Duodenal mucosa (tissue), 2 donors: ENCODE measurements around the gene VAV2.
A peak's percentile ranks its signal among the peaks of the same experiment; 100 is the strongest.

ENCODE experiments used
- H3K27ac ChIP-seq: one replicate; pipeline ENCODE4 v1.7.0; 2013; ENCODE audit warnings: low read depth, low read length
- H3K27me3 ChIP-seq, 2 donors: one replicate each; pipeline ENCODE4 v1.7.0; 2013; ENCODE audit warnings: low read length in 2 of 2, control low read depth in 1 of 2; ENCODE audit not compliant: insufficient read depth in 2 of 2, control insufficient read depth in 1 of 2
- H3K36me3 ChIP-seq, 2 donors: one replicate each; pipeline ENCODE4 v1.7.0; 2013; ENCODE audit warnings: low read length in 2 of 2, control low read depth in 1 of 2; ENCODE audit not compliant: insufficient read depth in 2 of 2, control insufficient read depth in 1 of 2
- H3K4me1 ChIP-seq, 2 donors: one replicate each; pipeline ENCODE4 v1.7.0; 2013; ENCODE audit warnings: low read length in 2 of 2, control low read depth in 1 of 2; ENCODE audit not compliant: insufficient read depth in 2 of 2, control insufficient read depth in 1 of 2
- H3K4me3 ChIP-seq, 2 donors: one replicate each; pipeline ENCODE4 v1.7.0; 2013; ENCODE audit warnings: low read length in 2 of 2, low read depth in 1 of 2
- H3K9ac ChIP-seq, 2 donors: one replicate each; pipeline ENCODE4 v1.7.0; 2013; ENCODE audit warnings: low read length in 2 of 2, low read depth in 1 of 2
- H3K9me3 ChIP-seq, 2 donors: one replicate each; pipeline ENCODE4 v1.7.0; 2013; ENCODE audit warnings: low read length in 2 of 2, control low read depth in 1 of 2; ENCODE audit not compliant: control insufficient read depth in 1 of 2

VAV2 gene

DNA sequence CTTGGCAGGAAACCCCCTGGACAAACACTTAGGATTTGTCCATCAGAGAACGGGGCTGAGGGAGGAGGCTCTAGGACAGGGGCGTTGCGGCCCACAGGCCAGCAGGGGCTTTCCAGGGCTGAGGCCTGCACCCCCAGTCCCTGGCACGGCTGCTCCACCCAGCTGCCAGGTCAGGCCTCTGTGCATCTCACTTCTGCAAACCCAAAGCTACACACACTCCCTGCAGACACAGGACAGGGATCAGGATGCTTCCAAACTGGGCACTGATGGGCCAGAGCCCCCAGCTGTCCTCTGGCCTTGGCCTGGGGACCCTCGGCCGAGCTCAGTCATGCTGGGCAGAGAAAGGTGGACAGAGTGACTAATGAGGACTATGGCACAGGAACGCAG lies 147.7 kb downstream of the VAV2 start:
- Histone ChIP-seq H3K36me3 (peaks cover 0 to 4% of the 10 kb centered on the region in 2 donors), H3K4me1 (peaks cover 6 to 29% of the 10 kb centered on the region in 2 donors), H3K9me3 (no peaks in the 10 kb centered on the region), H3K9ac (no peak overlapping the region), H3K4me3 (no peak overlapping the region), H3K27me3 (no peaks in the 10 kb centered on the region), H3K27ac (peak overlapping the region; percentile 11)

DNA sequence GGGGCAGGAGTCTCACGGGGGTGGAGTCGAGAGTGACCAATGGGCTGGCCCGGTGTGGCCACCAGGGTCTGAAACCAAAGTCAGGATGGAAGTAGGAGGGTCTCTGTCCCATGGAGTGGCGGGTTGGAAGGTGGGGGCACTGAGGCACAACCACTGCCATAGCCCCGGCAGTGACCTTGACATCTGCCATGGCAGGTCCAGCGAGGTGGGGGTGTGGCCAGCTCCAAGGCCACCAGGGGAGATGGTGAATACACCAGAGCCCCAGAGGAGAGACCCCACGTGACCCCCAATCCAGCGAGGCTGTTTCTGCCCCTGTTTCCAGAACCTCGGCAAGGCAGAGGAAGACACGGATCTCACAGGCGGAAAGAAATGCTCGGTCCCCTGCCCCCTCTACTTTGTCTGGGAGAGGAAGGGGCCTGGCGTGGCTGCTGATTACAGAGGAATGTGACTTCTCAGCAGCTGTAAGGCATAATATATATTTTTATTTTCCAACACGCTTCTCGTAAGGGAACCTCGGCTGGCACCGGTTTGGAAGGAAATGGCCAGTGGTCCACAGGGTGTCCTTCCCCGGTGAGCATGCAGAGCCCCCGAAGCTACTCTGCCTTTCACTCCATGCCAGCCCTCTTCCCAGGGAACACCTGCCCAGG lies 148.2 kb downstream of the VAV2 start:
- Histone ChIP-seq H3K36me3 (peaks cover 0 to 2% of the 10 kb centered on the region in 2 donors), H3K27me3 (no peaks in the 10 kb centered on the region), H3K9me3 (no peaks in the 10 kb centered on the region), H3K9ac (no peak overlapping the region), H3K4me3 (no peak overlapping the region), H3K27ac (no peak overlapping the region), H3K4me1 (peaks cover 6 to 29% of the 10 kb centered on the region in 2 donors)

DNA sequence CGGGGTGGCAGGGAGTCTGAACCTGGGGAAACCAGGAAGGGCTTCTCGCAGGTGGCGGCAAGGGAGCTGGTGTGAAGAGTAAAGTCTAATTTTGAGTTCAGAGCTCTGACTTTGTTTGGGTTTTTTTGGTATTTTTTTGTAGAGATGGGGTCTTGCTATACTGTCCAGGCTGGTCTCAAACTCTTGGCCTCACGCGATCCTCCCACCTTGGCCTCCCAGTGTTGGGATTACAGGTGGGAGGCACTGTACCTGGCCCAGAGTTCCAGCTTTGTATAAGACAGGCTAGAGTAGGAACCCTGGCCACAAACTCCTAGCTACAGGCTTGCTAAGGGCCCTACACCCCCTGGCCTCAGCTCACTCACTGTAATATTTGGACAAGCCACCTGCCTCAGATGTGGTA lies 148.9 kb downstream of the VAV2 start:
- no peak overlapping the region for H3K27ac ChIP-seq
- H3K4me3 ChIP-seq = no peak overlapping the region
- no peaks in the 10 kb centered on the region for H3K9me3 ChIP-seq
- peaks cover 6 to 29% of the 10 kb centered on the region in 2 donors for H3K4me1 ChIP-seq
- H3K36me3 ChIP-seq = no peaks in the 10 kb centered on the region
- H3K27me3 ChIP-seq = no peaks in the 10 kb centered on the region
- no peak overlapping the region for H3K9ac ChIP-seq

DNA sequence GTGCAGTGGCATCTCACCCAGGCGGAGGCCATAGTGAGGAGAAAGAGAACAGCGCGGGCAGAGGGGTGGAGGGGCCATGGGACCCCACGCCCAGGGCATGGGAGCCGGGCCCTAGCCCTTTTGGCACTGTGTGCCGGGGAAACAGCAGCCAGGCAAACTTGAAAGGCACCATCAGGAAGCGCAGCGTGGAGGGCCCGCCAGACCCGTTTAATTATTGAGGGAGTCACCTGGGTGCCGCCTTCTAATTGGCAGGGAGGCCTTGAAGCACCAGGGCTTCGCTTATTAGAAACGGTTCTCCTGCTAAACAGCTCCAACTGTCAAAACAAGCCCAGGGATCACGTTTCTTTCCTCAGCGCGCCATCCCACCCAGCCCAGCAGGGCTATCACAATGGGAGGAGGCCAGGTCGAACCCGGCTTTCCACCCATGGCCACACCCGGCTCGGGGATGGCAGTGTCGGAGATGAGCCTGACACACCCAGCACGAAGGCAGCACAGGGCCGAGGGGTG lies 149.3 kb downstream of the VAV2 start:
- H3K4me3 ChIP-seq = no peak overlapping the region
- H3K9ac ChIP-seq = no peak overlapping the region
- peaks cover 11 to 33% of the 10 kb centered on the region in 2 donors for H3K4me1 ChIP-seq
- H3K27me3 ChIP-seq = no peaks in the 10 kb centered on the region
- H3K27ac ChIP-seq = no peak overlapping the region
- no peaks in the 10 kb centered on the region for H3K36me3 ChIP-seq
- H3K9me3 ChIP-seq = no peaks in the 10 kb centered on the region

DNA sequence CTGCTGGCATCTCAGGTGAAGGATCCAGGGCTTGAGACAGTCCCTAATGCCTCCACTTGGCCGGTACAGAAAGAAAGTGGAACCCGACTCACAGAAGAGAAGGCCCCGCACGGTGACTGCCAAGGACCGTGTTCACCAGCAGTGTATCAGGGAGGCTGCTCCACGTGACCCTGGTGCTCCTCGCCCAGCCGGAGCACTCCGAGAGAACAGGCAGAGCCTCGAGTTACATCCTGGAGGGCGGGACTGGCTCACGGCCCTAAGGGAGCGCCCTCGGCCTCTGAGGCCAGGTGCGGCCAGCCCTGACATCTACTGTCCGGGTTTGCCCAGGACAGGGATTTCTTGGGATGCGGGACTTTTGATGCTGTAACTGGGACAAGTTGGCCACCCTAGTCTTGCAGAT lies 149.9 kb downstream of the VAV2 start:
- Histone ChIP-seq H3K4me1 (peaks cover 11 to 34% of the 10 kb centered on the region in 2 donors), H3K27me3 (no peaks in the 10 kb centered on the region), H3K4me3 (no peak overlapping the region), H3K36me3 (no peaks in the 10 kb centered on the region), H3K27ac (no peak overlapping the region), H3K9ac (no peak overlapping the region), H3K9me3 (no peaks in the 10 kb centered on the region)

DNA sequence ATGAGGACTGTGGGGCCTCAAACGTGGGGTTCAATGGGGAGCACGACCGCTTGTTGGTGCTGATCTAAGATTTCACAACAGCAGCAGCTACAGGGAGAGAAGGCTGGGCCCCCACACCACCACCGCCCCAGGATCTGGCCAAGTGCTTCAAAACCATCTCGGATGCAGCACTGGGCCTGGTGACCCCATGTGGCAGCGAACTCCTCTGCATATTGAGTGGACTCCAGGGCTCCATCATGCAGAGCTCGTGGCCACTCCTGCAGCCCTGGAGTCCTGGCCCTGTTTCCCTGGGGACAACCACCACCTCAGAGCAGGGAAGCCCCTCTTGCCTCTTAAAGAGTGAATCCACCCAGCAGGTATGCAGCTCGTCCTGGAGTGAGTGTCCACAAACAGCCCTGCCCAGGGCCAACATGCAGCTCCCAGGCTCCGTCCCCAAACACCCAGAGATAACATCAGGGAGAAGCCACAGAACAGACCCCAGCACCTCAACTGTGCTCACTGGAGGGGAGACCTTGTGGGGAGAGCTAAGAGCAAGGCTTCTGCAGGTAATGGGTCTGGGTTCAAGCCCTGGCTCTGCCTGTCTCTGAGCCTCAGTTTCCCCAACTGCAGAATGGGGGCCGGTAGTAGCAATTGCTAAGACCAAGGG lies 150.8 kb downstream of the VAV2 start:
- no peak overlapping the region for H3K27ac ChIP-seq
- peaks cover 11 to 34% of the 10 kb centered on the region in 2 donors for H3K4me1 ChIP-seq
- H3K9ac ChIP-seq = no peak overlapping the region
- no peaks in the 10 kb centered on the region for H3K9me3 ChIP-seq
- no peaks in the 10 kb centered on the region for H3K36me3 ChIP-seq
- no peaks in the 10 kb centered on the region for H3K27me3 ChIP-seq
- no peak overlapping the region for H3K4me3 ChIP-seq

DNA sequence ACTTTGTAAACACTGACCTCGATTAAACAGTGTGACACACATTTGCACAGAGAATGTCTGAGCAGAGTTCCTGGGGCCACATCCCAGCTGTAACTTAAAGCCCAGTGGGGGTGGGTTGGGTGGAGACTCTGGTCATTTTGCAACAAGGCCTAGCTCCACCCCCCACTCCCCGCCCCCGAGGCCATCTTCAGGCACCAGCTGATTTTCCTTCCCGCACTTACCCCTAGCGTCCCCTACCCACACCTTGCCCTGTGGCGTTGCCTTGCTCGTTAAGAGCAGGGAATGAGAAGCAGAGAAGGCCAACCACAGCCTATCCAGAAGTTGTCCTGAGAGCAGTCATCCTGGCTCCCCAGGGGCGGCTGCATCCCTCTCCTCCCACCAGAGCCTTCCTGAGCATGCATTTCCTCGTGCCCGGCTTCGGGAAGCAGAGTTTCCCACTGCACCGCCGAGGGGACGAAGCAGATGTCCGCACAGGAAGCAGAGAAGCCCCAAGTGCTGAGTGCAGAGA lies 152.2 kb downstream of the VAV2 start:
- Histone ChIP-seq H3K9me3 (no peaks in the 10 kb centered on the region), H3K27me3 (no peaks in the 10 kb centered on the region), H3K4me3 (no peak overlapping the region), H3K27ac (peak overlapping the region; percentile 10), H3K4me1 (peaks cover 11 to 33% of the 10 kb centered on the region in 2 donors), H3K9ac (no peak overlapping the region), H3K36me3 (no peaks in the 10 kb centered on the region)

DNA sequence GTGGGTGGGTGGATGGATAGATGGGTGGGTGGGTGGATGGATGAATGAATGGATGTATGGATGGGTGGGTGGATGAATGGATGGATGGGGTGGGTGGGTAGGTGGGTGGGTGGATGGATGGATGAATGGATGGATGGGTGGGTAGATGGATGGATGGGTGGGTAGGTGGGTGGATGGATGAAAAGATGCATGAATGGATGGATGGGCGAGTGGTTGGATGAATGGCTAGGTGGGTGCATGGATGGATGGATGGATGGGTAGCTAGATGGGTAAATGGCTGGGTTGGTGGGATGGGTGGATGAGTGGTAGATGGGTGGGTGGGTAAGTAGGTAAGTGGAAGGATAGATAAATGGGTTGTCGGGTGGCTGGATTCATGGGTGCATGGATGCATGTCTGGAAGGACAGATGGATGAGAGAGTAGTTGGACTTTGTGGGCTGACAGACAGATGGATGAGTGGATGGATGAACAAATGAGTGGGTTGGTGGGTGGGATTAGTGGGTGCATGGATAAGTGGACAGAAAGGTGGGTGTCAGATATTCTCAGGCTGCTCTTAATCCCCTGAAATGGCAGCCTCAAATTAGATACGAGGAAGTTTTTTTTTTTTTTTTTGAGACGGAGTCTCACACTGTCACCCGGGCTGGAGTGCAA lies 153.1 kb downstream of the VAV2 start:
- Histone ChIP-seq H3K27me3 (no peaks in the 10 kb centered on the region), H3K36me3 (no peaks in the 10 kb centered on the region), H3K4me1 (peaks cover 11 to 24% of the 10 kb centered on the region in 2 donors), H3K27ac (no peak overlapping the region), H3K9ac (no peak overlapping the region), H3K9me3 (no peaks in the 10 kb centered on the region), H3K4me3 (no peak overlapping the region)

DNA sequence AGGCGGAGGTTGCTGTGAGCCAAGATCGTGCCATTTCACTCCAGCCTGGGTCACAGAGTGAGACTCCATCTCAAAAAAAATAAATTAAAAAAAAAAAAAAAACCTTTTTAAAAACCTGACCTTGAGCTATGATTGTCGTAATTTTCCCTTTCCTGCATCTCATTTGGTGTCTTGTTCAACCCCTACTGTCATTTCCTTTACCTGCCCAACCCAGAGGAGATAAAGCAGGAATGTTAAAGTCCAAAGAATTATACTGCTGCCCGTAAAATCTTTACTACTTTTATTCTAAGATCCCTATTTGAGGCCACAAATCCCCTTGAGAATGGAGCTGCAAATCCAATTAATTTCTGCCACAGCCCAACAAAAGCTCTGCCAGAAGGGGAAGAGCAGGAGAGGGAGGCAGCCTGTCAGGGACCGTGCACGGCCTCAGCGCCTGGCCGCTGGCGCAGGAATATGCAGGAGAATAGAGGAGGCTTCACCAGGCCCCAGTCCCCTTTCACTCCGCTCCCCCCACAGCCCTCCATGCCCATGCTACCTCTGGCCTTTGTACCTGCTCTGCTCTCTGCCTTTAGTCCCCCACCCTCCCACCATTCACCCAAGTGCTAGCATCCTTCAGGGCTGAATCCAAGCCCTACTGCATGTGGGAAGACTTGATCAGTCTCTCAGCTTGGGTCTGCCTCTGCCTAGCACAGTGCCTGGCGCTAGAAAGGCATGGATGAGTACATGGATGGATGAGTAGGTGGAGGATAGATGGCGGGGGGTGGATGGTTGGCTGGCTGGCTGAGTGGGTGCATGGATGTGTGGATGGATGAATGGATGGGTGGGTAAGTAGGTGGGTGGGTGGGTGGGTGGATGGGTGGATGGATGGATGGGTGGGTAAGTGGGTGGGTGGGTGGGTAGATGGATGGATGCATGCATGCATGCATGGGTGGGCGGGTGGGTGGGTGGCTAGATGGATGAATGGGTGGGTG lies 154.2 kb downstream of the VAV2 start:
- H3K4me3 ChIP-seq = peak overlapping the region in 1 of 2 donors; percentile 3
- H3K9ac ChIP-seq = no peak overlapping the region
- no peaks in the 10 kb centered on the region for H3K9me3 ChIP-seq
- peaks cover 11 to 19% of the 10 kb centered on the region in 2 donors for H3K4me1 ChIP-seq
- no peaks in the 10 kb centered on the region for H3K27me3 ChIP-seq
- H3K36me3 ChIP-seq = peaks cover 0 to 3% of the 10 kb centered on the region in 2 donors
- no peak overlapping the region for H3K27ac ChIP-seq
